Urinary bladder (tissue), 4 donors: Measurements from ENCODE around the gene FRAS1. TPM values are rescaled to one million over a fixed set of nuclear protein-coding genes. Genes with fewer than 3 reads are reported as not detected.
"Not testable (repeated sequence)": the region's sequence is repeated elsewhere in the genome, so short reads cannot be mapped to it uniquely, and the experiment has no call there.

Experiments
- DNase-seq: peaks from one replicate; pipeline ENCODE4 v3.0.0-alpha.2; 2015; ENCODE audit errors: extremely low spot score
- H3K27ac ChIP-seq: one replicate; pipeline ENCODE4 v1.5.1; 2013; ENCODE audit warnings: low read depth, mild to moderate bottlenecking, moderate library complexity
- H3K36me3 ChIP-seq: one replicate; pipeline ENCODE4 v1.6.1; 2013; ENCODE audit warnings: mild to moderate bottlenecking, moderate library complexity; ENCODE audit not compliant: insufficient read depth
- H3K4me1 ChIP-seq: one replicate; pipeline ENCODE4 v1.6.1; 2013; ENCODE audit warnings: mild to moderate bottlenecking, moderate library complexity; ENCODE audit not compliant: insufficient read depth
- H3K4me3 ChIP-seq: one replicate; pipeline ENCODE4 v1.5.1; 2013; ENCODE audit warnings: low read depth, low read length
- WGBS: extraction: QIAGEN DNeasy Blood & Tissue Kit; methylation state at CpG from one replicate; pipeline ENCODE4 v1.1.7; 2013; 5-methylcytosine and 5-hydroxymethylcytosine counted together
- polyA plus RNA-seq: library from polyadenylated mRNA; stranded (reverse); fragments of 200-250 nt; gene quantifications from one replicate; pipeline ENCODE4 v1.2.3, GENCODE V29; 2013
- total RNA-seq: library from RNA; depleted of rRNA; stranded (reverse); fragments of >200 nt; gene quantifications from one replicate; pipeline ENCODE4 v1.2.3, GENCODE V29; 2014
- donor health status: healthy with polysubstance abuse.
- donor health status: healthy.

The FRAS1 gene
- total and polyA plus RNA-seq, 2 donors = 0.27 to 20.5 TPM

DNA sequence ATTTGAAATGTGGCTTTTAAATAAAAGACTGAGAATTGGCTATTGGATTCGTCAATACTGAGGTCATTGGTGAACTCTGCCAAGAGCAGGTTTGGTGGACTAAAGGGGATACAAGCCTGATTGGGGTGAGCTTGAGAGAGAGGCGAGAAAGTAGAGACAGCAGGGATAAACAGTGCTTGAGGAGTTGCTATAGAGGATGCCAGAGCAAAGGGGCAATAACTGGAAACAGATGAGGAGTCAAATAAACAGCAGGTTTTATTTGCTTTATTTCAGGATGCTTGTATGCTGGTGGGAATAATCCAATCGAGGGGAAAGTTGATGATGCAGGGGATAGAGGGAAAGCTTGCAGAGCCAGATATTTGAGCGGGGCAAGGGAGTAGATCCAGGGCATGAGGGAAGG lies 470.4 kb downstream of the FRAS1 start:
- H3K36me3 ChIP-seq = no peaks in the 10 kb centered on the region
- WGBS = 78% methylated on average over 4 of the region's 4 CpGs
- no peak overlapping the region for H3K4me3 ChIP-seq

DNA sequence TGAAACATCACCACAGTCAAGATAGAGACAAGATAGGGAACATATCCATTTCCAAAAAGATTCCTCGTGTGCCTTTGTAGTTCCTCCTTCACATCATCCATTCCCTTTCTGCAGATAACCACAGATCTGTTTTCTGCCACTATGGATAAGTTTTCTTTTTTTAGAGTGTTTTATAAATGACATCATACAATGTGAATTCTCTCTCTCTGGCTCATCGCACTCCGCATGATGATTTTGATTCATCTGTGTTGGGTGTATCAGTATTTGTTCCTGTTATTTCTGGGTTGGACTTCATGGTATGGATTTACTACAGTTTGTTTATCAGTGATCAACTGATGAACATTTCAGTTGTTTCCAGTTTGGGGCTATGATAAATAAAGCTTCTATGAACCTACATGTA lies 471.2 kb downstream of the FRAS1 start:
- 75% methylated on average over 3 of the region's 3 CpGs for WGBS
- no peak for DNase-seq
- Histone ChIP-seq H3K4me1 (no peaks in the 10 kb centered on the region), H3K4me3 (no peak overlapping the region), H3K27ac (no peak overlapping the region), H3K36me3 (no peaks in the 10 kb centered on the region)

More for the DNA sequence above, 470.4 kb downstream of the FRAS1 start:
- no peak for DNase-seq
- no peak overlapping the region for H3K27ac ChIP-seq
- no peaks in the 10 kb centered on the region for H3K4me1 ChIP-seq

DNA sequence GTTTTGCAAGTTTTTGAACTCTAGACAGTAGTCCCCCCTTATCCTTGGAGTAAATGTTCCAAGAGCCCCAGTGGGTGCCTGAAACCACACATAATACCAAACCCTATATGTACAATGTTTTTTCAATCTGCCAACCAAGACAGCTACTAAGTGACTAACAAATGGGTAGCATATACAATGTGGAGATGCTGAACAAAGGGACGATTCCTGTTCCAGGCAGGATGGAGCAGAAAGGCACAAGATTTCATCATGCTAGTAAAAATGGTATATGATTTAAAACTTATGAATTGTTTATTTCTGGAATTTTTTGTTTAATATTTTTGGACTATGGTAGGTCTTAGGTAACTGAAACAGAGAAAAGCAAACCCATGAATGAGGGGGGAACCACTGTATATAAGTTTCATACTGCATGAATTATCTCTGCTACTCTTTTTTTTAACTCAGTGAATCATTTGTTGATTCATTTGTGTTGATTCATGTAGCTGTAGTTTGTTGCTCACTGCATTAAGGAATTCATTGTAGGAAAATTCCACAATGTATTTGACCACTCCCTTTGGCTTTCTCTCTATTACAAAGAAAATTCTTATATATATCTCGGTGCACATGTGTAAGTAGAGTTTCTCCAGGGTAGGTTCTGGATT lies 472.6 kb downstream of the FRAS1 start:
- 77% methylated on average over 2 of the region's 2 CpGs for WGBS
- no peak overlapping the region for H3K4me3 ChIP-seq
- H3K36me3 ChIP-seq = no peaks in the 10 kb centered on the region
- no peak for DNase-seq
- no peak overlapping the region for H3K27ac ChIP-seq
- no peaks in the 10 kb centered on the region for H3K4me1 ChIP-seq

DNA sequence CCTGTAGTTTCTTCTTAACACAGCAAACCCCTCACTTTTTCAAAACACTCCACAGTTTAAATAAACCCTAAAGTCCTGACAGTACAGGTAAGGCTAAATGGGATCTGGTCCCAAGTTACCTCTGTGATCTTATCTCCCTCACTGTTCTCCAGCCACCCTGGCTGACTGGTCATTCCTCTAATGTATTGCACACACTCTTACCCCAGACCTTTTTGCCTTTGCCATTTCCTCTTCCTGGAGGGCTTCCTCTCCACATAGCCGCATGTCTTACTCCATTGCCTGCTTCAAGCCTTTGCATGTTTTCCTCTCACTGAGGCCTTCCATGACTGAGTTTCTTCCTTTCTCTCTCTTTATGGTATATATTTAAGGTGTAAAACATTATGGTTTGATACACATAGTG lies 474.9 kb downstream of the FRAS1 start:
- DNase-seq = no peak
- H3K4me1 ChIP-seq = no peaks in the 10 kb centered on the region
- no peaks in the 10 kb centered on the region for H3K36me3 ChIP-seq
- WGBS = 74% methylated on average over 1 of the region's 1 CpG
- no peak overlapping the region for H3K4me3 ChIP-seq
- no peak overlapping the region for H3K27ac ChIP-seq

DNA sequence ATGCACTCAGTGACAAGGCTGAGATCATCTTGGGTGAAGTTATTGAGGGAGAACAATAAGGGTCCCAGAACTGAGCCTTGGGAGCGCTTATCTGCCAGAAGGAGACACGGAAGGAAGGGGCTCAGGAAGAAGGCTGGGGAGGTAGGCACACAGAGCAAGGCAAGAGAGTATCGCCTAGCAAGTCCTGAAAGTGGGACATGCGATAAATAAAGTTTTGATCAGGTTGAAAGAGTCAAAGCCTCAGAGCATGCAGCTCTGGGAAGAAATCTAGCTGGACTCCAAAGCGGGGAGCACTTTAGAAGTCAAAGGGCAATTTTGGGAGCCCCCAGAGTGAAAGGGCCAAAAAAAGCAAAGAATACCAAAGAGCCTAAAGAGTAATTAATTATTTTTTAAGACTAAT lies 476.7 kb downstream of the FRAS1 start:
- DNase-seq = no peak
- no peak overlapping the region for H3K4me3 ChIP-seq
- WGBS = 77% methylated on average over 5 of the region's 5 CpGs
- H3K4me1 ChIP-seq = no peaks in the 10 kb centered on the region
- H3K27ac ChIP-seq = no peak overlapping the region
- no peaks in the 10 kb centered on the region for H3K36me3 ChIP-seq

DNA sequence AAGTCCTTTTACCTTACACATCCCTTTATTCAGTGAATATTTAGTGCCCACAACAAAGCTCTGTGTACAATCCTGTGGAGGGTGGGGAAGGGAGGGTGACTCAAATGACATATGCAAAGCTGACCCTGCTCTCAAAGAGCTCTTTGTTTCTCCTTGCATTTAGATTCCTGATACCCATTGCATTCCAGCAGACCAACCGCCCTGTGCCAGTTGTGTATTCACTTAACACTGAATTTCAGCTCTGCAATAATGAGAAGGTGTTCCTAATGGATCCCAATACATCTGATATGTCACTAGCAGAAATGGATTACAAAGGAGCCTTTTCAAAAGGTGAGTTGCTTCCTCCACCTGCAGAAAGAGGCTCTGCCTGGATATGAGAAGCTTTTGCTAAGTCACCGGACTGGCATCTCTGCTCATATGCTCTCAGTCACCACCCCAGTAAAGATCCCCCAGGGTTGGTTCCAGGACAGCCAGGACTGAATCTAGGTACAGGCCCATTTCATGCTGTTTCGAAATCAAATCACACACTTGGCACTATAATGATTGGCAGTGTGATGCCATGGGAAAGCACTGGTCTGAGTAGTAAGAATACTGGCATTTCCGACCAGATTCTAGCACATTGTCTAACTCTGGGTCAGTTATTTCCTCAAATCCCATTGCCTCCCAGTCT lies 477.3 kb downstream of the FRAS1 start:
- no peak for DNase-seq
- H3K27ac ChIP-seq = no peak overlapping the region
- no peaks in the 10 kb centered on the region for H3K4me1 ChIP-seq
- WGBS = 93% methylated on average over 4 of the region's 4 CpGs
- H3K36me3 ChIP-seq = no peaks in the 10 kb centered on the region
- H3K4me3 ChIP-seq = no peak overlapping the region

DNA sequence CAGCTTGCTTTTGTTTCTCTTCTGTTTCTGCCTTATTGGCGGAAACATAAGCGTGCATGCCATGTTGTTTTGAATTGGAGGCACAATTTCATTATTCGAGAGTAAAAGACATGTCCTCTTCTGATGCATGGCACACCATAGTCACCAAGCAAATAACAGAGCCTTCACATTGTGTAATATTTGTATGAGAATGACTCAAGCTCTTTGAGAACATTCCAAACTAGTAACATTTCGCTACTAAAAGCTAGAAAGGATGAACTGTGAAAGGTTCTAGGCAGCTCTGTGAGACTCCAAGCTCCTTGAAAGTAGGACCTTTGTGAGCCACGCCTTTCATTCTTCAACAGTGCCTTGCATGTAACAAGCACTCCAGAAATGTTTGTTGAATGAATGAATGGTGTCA lies 485.2 kb downstream of the FRAS1 start:
- H3K36me3 ChIP-seq = no peaks in the 10 kb centered on the region
- no peaks in the 10 kb centered on the region for H3K4me1 ChIP-seq
- no peak overlapping the region for H3K4me3 ChIP-seq
- no peak overlapping the region for H3K27ac ChIP-seq
- WGBS = 72% methylated on average over 5 of the region's 5 CpGs
- DNase-seq = no peak

DNA sequence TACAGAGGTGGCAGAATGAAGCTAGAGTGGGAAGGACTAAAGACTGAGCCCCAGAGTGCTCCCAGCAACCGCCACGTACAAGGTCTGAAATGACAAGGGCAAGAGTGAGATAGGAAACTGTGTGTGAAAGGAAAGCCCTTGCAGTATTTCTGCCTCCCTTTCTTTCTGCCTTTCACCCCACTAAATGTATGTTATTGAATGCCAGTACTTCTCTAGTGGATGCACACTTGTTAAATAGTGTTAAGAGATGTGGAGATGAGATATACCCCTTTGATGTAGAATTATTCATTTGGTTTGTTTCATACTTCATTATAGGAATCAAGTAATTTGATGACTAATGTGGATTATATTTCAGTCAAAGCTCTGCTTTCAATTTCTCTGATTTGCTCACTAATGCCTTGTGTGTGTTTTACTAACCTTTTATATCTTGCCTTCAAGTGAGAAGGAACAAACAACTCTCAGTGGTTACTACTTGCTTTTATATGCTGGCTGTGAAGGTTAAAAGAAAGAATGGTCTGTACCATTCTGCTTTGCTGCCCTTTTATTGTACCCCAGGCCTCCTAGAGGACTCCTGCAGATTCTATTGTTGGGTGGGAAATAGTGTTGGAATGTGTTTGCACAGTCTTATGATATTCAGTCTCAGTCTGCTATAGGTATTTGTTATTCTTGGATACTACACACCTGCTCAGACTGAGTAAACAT lies 486.5 kb downstream of the FRAS1 start:
- Histone ChIP-seq H3K4me1 (no peaks in the 10 kb centered on the region), H3K36me3 (no peaks in the 10 kb centered on the region), H3K27ac (no peak overlapping the region), H3K4me3 (no peak overlapping the region)
- no peak for DNase-seq
- WGBS = 83% methylated on average over 2 of the region's 2 CpGs

DNA sequence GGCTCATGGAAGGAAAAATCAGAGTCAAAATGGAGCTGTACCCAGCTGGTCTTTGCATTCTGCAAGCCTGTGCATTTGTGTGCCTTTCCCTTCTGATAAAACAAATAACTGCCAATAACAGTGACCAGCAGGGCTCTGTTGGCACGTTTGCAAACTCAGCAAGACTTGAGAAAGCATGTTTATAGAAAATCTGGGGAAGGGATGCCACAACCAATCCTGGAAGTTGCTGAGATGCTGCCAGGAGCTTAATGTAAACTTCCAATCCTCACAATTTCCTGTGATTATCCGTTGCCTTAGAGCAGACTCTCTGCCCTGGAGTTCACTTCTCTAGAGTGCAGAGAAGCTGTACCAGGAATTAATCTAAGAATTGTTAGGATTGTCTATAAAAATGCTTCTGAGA lies 487.6 kb downstream of the FRAS1 start:
- WGBS = 20% methylated on average over 2 of the region's 2 CpGs
- Histone ChIP-seq H3K36me3 (no peaks in the 10 kb centered on the region), H3K4me1 (no peaks in the 10 kb centered on the region), H3K4me3 (no peak overlapping the region), H3K27ac (no peak overlapping the region)
- no peak for DNase-seq

DNA sequence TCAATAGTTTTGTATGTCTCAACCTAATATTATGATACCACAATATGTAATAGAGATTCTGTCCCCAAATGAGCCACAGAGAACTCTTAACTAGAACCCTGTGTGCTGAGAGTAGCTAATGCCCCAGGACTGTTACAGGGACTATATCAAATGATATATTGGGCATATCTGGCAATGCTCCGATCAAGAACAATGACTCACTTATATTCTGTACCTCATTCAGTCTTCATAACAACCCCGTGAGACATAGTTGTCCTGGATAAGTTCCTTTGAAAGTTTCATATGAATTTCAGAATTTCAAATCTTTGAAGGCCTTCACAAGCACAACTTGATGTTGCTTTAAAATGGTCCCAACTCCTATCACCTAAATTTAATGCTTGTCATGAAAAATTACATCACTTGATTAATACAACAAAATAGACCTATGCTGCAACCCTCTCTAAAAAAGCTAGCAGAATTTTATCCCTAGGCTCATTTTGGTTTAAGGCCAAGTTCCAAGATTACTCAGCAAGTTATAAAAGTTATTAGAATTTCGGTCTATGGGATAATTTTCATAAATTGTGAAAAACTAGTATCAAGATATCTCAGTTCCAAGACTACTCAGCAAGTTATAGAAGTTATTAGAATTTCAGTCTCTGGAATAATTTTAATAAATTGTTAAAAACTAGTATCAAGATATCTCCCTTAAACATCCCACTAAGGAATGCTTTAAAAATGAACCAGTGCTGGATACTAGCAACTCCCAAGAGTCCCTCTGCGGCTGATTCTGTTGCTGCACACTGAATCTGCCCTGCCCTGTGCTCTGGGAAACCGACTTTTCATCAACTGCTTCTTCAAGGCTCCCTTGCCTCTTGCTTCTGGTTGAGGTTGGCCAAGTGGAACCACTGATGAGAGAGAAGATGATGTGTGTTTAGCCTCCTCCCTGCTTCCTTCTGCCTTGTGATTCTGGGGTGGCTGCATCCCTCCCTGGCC lies 488.4 kb downstream of the FRAS1 start:
- H3K27ac ChIP-seq = no peak overlapping the region
- WGBS = 58% methylated on average over 5 of the region's 5 CpGs

DNA sequence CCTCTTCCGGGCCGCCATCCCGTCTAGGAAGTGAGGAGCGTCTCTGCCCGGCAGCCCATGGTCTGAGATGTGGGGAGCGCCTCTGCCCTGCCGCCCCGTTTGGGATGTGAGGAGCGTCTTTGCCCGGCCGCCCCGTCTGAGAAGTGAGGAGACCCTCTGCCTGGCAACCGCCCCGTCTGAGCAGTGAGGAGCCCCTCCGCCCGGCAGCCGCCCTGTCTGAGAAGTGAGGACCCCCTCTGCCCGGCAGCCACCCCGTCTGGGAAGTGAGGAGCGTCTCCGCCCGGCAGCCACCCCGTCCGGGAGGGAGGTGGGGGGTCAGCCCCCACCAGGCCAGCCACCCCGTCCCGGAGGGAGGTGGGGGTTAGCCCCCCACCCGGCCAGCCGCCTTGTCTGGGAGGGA lies 490.8 kb downstream of the FRAS1 start:
- not testable (repeated sequence) for H3K4me3 ChIP-seq, H3K36me3 ChIP-seq, DNase-seq, H3K27ac ChIP-seq, H3K4me1 ChIP-seq
- 91% methylated on average over 28 of the region's 28 CpGs for WGBS

More for the DNA sequence above, 488.4 kb downstream of the FRAS1 start:
- no peaks in the 10 kb centered on the region for H3K4me1 ChIP-seq
- no peak for DNase-seq
- H3K36me3 ChIP-seq = no peaks in the 10 kb centered on the region
- H3K4me3 ChIP-seq = no peak overlapping the region

DNA sequence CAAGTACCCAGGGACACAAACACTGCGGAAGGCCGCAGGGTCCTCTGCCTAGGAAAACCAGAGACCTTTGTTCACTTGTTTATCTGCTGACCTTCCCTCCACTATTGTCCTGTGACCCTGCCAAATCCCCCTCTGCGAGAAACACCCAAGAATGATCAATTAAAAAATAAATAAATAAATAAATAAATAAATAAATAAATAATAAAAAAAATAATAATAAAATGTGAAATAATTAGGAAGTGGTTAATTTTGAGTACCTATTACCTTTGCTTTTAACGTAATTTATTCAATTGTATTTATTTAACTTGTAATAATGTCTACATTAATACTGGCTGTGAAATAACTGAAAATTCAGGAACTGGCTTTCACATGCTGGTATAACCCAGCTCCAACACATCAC lies 491.8 kb downstream of the FRAS1 start:
- 98% methylated on average over 2 of the region's 4 CpGs for WGBS
- H3K36me3 ChIP-seq, DNase-seq, H3K4me3 ChIP-seq, H3K4me1 ChIP-seq, H3K27ac ChIP-seq: not testable (repeated sequence)
